ENCODE measurements around the gene CAMKK1.

DNA sequence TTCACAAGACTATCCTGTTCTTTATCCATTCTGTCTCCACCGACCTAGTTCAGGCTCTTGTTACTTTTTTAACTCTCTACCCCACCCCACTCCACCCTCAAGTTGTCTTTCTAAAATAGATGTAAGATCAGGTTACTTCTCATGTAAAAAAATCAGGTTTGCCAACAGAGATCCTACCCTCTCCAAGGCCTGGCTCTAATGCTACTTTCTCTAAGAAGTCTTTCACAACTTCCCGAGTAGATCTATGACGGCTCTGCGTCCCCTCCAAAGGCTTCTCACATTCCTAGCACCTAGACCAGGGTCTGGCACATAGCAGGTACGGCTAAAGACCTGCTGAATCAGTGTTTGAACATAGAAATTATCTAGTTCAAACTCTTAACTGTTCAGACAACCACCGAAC lies 77.7 kb downstream of the CAMKK1 start:
- TF ChIP-seq POLR2AphosphoS5 (IDR thresholded peaks at IDR 0.05) (no peak), POLR2A (IDR thresholded peaks at IDR 0.05) (no peak), EP300 (IDR thresholded peaks at IDR 0.05) (no peak)
- TF ChIP-seq, protein P1, sequence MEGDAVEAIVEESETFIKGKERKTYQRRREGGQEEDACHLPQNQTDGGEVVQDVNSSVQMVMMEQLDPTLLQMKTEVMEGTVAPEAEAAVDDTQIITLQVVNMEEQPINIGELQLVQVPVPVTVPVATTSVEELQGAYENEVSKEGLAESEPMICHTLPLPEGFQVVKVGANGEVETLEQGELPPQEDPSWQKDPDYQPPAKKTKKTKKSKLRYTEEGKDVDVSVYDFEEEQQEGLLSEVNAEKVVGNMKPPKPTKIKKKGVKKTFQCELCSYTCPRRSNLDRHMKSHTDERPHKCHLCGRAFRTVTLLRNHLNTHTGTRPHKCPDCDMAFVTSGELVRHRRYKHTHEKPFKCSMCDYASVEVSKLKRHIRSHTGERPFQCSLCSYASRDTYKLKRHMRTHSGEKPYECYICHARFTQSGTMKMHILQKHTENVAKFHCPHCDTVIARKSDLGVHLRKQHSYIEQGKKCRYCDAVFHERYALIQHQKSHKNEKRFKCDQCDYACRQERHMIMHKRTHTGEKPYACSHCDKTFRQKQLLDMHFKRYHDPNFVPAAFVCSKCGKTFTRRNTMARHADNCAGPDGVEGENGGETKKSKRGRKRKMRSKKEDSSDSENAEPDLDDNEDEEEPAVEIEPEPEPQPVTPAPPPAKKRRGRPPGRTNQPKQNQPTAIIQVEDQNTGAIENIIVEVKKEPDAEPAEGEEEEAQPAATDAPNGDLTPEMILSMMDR (IDR thresholded peaks at IDR 0.05) = no peak
